GM04504 (cell line): ENCODE data around the gene HTR3B.
"Not testable (repeated sequence)": the region's sequence is repeated elsewhere in the genome, so short reads cannot be mapped to it uniquely, and the experiment has no call there.

Source experiments
- DNase-seq: peaks from one replicate; pipeline ENCODE4 v3.0.0-alpha.2; 2012; ENCODE audit warnings: low read depth

Gene HTR3B

DNA sequence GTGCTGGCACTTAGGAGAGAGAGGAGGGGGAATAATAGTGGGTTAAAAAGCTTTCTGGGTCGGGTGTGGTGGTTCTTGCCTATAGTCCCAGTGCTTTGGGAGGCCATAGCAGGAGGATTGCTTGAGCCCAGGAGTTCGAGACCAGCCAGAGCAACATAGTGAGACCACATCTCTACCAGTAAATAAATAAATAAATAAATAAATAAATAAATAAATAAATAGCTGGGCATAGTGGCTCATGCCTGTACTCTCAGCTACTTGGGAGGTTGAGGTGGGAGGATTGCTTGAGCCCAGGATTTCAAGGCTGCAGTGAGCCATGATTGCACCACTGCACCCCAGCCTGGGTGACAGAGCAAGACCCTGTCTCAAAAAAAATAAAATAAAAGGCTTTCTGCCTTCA is 41.6 kb downstream of the HTR3B start:
- not testable (repeated sequence) for DNase-seq

- no peak for DNase-seq
Measured at GRCh38 chr11:113947994-113948393, 43.4 kb downstream of the HTR3B start.

DNA sequence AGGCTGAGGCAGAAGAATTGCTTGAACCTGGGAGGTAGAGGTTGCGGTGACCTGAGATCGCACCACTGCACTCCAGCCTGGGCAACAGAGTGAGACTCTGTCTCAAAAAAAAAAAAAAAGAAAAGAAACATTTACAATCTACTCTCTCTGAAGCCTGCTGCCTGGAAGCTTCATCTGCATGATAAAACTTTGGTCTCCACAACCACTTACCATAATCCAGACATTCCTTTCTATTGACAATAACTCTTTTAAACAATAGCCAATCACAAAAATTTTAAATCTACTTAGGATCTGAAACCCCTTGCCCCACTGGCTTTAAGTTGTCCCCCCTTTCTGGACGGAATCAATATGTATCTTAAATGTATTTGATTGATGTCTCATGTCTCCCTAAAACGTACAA is 45.3 kb downstream of the HTR3B start:
- no peak for DNase-seq

GRCh38 chr11:113951537-113951936 is 46.9 kb downstream of the HTR3B start:
- no peak for DNase-seq

DNA sequence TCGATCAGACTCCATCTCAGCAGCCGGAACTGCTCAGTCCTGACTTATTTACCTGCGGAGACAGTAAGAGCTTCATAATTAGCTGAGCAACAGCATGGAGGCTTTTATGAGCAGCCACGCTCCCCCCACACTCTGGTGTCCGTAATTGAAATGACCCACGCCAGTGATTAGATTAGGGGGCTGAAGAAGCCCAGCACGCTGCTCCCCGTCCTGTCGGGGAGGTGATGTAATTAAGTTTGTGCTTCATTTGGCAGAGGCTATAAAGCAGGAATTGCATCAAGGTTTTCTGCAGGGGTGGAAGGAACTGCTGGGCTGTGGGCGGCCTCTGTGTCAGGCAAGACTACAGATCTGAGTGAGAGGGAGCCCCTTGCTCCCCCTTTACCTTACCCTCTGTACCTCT is 47.5 kb downstream of the HTR3B start:
- no peak for DNase-seq

- no peak for DNase-seq
Measured at GRCh38 chr11:113952588-113952987, 48.0 kb downstream of the HTR3B start.

- DNase-seq = no peak
Measured at GRCh38 chr11:113954235-113954634, 49.6 kb downstream of the HTR3B start.

DNA sequence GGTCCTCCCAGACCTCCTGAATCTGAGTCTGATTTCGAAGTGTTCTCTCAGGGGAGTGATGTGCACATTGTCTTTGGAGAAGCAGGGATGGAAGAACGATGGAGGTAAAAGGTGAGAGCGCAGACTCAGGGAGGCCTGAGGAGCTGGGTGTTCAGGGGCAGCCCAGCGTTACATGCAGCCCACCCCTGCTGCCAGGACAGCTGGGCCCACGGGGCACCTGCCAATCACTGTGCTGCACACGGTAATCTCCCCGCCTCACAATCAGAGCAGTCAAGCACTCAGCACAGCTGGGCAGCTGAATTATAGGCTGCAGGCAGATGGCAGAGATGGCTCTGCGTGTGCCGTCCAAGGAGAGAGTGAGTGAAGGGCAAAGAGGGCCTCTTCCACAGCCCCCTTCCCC is 52.4 kb downstream of the HTR3B start:
- DNase-seq = no peak

DNA sequence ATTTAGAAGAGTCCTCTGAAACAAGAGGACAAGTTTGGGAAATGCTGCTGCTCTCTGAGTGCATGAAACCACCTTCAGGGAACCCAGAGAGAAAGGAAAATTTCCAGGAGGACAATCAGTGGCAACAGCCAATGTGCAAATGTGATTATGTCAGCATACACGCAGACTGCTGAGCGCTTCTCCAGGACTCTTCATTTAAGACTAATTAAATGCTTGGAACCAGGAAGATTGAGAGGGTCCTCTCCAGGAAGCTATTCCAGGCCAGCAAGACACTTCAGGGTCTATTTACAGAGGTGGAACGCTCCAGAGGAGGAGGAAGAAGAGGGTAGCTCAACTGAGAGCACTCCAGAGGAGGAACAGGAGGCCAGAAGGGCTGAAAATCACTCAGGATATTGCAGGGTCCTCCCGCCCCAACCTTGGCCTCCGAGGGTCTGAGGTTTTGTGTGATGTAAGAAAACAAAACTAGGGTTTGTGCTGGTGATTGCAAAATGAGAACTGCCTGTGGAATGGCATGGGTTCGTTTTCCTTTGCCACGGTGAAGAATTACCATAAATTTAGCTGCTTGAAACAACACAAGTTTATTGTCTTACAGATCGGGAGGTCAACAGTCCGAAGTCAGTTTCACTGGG is 56.2 kb downstream of the HTR3B start:
- no peak for DNase-seq

DNA sequence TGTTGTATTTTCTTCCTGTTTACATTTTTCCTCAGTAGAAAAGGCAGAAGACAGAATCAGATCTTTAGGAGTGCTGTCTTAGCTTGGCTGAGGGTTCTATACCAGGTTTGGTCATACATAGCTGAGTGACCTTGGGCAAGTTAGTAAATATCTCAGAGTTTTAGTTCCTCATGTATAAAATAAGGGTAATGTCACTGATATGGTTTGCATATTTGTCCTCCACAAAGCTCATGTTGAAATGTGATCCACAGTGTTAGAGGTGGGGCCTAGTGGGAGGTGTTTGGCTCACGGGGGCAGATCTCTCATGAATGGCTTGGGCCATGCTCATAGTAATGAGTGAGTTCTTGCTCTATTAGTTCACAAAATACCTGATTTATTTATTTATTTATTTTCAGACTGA is 62.8 kb downstream of the HTR3B start:
- no peak for DNase-seq

- no peak for DNase-seq
Measured at GRCh38 chr11:113971506-113972195, 67.1 kb downstream of the HTR3B start.

- no peak for DNase-seq
Measured at GRCh38 chr11:113974741-113975470, 70.3 kb downstream of the HTR3B start, which contains the start of gene HTR3A. TSS of gene HTR3A (plus strand) at chr11:113975108. CDS start at chr11:113975326, 218 bp downstream.

DNA sequence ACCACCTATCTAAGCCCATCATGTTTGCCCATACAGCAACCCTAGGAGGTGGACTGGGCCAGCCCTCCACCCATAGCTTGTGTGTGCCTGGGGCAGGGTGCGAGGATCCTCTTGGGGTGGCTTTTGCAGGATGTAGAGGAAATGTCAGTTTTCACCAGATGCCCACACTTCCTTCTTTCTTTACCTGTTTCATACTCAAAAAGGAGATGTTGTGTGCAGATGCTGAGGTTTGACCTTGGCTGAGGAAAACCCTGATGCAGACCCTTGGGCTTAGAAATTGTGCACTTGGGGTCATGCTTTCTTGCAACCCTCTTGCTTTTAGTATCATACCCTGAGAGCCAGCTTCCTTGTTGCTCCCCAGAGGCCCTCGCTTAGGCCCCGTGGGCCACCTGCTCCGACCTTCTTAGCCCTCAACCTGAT is 72.5 kb downstream of the HTR3B start:
- DNase-seq = no peak

- DNase-seq = no peak
Measured at GRCh38 chr11:113977701-113978100, 73.1 kb downstream of the HTR3B start.

DNA sequence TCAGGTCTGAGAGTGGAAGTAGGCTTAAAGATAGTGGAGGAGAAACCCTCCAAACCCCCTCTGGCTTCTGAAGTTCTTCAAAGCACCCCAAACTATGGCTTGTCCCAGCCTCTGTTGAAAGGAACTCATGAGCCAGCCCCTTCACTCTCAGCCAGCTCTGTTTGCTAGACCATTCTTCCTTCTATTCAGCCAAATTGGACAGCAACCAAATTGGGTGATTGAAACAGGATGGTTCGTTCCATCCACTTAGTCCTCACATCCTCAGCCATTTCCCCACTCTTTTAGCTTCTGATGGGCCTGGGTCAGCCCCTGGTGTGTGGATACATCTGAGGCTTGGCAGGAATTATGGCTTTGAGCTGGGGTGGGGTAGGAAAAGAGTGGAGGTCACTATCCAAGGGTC is 74.8 kb downstream of the HTR3B start:
- DNase-seq = no peak

GRCh38 chr11:113980785-113981184 is 76.2 kb downstream of the HTR3B start:
- no peak for DNase-seq

DNA sequence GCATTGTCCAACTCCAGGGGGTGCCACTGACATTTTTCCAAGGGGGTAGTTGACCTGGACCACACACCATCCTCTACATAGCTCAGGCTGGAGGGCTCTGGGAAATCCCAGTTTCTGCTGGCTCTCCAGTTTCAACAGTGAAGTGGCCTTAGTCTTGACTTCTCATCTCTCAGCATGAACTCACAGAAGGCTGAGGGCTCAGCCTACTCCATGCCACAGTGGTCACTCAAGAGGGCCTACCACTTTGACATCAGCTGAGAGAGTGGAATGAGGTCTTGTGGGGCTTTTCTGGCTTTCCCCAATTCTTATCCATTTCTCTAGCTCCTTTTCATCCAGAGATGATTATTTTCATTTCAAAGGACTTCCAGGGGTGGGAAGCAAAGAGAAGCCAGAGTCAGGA is 77.7 kb downstream of the HTR3B start:
- DNase-seq = no peak

DNA sequence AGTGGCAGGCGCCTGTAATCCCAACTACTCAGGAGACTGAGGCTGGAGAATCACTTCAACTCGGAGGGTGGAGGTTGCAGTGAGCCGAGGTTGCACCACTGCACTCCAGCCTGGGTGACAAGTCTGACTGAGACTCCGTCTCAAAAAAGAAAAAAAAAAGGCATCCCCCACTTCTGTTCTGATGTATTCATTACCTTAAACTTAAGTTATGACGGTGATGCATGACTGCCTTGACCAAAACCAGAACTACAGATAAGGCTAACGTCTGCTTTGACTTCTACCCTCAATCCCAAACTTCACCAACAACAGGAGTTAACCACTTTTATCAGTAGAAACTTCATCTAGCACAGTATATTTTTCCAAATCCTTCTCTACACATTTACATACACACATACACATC is 80.2 kb downstream of the HTR3B start:
- DNase-seq = no peak

- no peak for DNase-seq
Measured at GRCh38 chr11:113985906-113986305, 81.3 kb downstream of the HTR3B start.

- no peak for DNase-seq
Measured at GRCh38 chr11:113986351-113987140, 82.0 kb downstream of the HTR3B start.

DNA sequence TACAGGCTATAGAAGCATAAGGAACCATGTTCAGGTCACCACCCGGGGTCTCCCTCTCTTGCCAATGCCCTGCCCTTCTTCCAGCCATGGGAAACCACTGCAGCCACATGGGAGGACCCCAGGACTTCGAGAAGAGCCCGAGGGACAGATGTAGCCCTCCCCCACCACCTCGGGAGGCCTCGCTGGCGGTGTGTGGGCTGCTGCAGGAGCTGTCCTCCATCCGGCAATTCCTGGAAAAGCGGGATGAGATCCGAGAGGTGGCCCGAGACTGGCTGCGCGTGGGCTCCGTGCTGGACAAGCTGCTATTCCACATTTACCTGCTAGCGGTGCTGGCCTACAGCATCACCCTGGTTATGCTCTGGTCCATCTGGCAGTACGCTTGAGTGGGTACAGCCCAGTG is 84.8 kb downstream of the HTR3B start:
- no peak for DNase-seq

DNA sequence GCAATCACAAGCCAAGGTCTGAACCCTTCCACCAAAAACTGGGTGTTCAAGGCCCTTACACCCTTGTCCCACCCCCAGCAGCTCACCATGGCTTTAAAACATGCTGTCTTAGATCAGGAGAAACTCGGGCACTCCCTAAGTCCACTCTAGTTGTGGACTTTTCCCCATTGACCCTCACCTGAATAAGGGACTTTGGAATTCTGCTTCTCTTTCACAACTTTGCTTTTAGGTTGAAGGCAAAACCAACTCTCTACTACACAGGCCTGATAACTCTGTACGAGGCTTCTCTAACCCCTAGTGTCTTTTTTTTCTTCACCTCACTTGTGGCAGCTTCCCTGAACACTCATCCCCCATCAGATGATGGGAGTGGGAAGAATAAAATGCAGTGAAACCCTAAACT is 85.3 kb downstream of the HTR3B start:
- no peak for DNase-seq
